LNCAP (cell line): Measurements from ENCODE around the gene PCF11.

Experiments used
- CTCF ChIP-seq: fragments of 450-650 bp; IDR thresholded peaks from 2 replicates; pipeline ENCODE4 v1.5.1; 2017; ENCODE audit warnings: mild to moderate bottlenecking

The PCF11 gene

GRCh38 chr11:83139310-83139709 lies 17.6 kb upstream of the PCF11 start:
- no peak for TF ChIP-seq CTCF

GRCh38 chr11:83140691-83141455 lies 16.1 kb upstream of the PCF11 start:
- no peak for TF ChIP-seq CTCF

- no peak for TF ChIP-seq CTCF
Observed at GRCh38 chr11:83147895-83148294, 9.0 kb upstream of the PCF11 start.

- no peak for TF ChIP-seq CTCF
Observed at GRCh38 chr11:83150450-83150849, 6.5 kb upstream of the PCF11 start.

- no peak for TF ChIP-seq CTCF
Observed at GRCh38 chr11:83151274-83151977, 5.5 kb upstream of the PCF11 start.

GRCh38 chr11:83152264-83152663 lies 4.7 kb upstream of the PCF11 start:
- TF ChIP-seq CTCF: no peak

- no peak for TF ChIP-seq CTCF
Observed at GRCh38 chr11:83153764-83154163, 3.2 kb upstream of the PCF11 start.
